Activated CD8-positive, alpha-beta memory T cell treated with anti-CD3 and anti-CD28 coated beads, Interleukin-2, amount 10 ng/mL, durations not matched to agents 7 days and 5 days (primary cell): ENCODE measurements around the gene ABTB2. TPM values are rescaled to one million over a fixed set of nuclear protein-coding genes. Genes with fewer than 3 reads are reported as not detected.

ENCODE experiments used
- ATAC-seq: fragments of 150-1000 bp; cut with Tn5 transposase; one replicate; pipeline ENCODE4 v1.10.0; 2021; ENCODE audit warnings: moderate library complexity
- CTCF ChIA-PET: fragments of 350-600 bp; sonication (Branson Sonifier 250); formaldehyde crosslinking; loops from one replicate; lab custom pipeline; 2021; ENCODE audit warnings: antibody characterized with exemption; lab: Charles Lee
- DNase-seq: peaks from one replicate; pipeline ENCODE4 v3.0.0-alpha.2; 2020
- H3K27ac Mint-ChIP-seq: one replicate; pipeline ENCODE4 v1.8.0; 2021; ENCODE audit warnings: mild to moderate bottlenecking, mixed read lengths
- H3K27me3 Mint-ChIP-seq: one replicate; pipeline ENCODE4 v1.8.0; 2021; ENCODE audit warnings: mixed read lengths
- H3K36me3 Mint-ChIP-seq: one replicate; pipeline ENCODE4 v1.8.0; 2021; ENCODE audit warnings: mild to moderate bottlenecking, mixed read lengths
- H3K4me1 Mint-ChIP-seq: one replicate; pipeline ENCODE4 v1.8.0; 2021; ENCODE audit warnings: mixed read lengths
- H3K4me3 Mint-ChIP-seq: one replicate; pipeline ENCODE4 v1.8.0; 2021; ENCODE audit warnings: mild to moderate bottlenecking, moderate library complexity, mixed read lengths
- H3K9me3 Mint-ChIP-seq: one replicate; pipeline ENCODE4 v1.8.0; 2022; ENCODE audit warnings: low read depth, mixed read lengths
- total RNA-seq, 2 experiments: library from RNA; stranded (reverse); gene quantifications; one replicate each; pipeline ENCODE4 v1.2.3, GENCODE V29; 2021

ABTB2 gene
- total RNA-seq, 2 experiments from 2014 or later: 3.8 to 16.8 TPM

GRCh38 chr11:34303028-34303570, 54.7 kb downstream of the ABTB2 start:
- no peaks in the 10 kb centered on the region for H3K36me3 Mint-ChIP-seq
- DNase-seq (no peak), ATAC-seq (no peak)
- peaks cover 6% of the 10 kb centered on the region for H3K27me3 Mint-ChIP-seq
- no peak overlapping the region for H3K27ac Mint-ChIP-seq
- H3K4me3 Mint-ChIP-seq: no peak overlapping the region
- peaks cover 18% of the 10 kb centered on the region for H3K4me1 Mint-ChIP-seq
- CTCF ChIA-PET: no interaction called here
- no peaks in the 10 kb centered on the region for H3K9me3 Mint-ChIP-seq

DNA sequence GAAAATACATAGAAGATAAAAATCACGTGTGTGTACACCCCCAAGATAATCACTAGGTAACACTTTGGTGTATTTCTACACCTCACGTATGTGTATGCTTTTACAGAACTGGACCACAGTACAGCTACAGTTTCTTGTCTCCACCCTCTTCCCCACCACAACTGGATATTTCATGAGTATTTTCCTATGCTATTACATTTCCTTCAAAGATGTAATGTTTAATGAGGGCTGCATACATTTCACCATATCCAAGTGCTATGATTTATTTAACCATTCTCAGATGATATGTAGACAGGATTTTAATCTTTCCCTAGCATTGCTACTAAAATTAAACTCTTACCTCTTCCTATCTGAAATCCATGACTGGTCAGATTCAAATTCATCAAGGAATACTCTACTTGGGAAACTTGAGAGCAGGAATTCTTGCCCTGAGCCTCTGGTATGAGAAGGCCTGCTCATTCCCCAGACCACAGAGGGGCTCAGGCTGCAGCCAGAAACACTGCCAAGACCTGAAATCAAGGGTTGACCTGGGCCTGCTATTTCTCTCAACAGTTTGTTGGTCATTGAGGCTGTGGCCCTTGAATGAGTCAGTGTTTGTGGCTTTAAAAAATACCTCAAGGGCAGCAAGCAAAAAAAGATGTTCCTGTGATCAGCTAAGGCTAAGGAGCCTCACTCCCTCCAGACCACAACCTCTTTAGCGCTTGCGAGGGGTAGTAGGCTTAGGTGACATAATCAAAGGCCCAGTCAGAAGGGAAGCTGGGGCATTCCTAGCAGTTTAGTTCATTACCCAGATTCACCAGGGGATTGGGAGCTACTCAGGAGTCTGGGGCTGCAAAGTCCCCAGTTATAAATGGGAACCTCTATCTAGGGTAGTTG, 55.5 kb downstream of the ABTB2 start:
- Mint-ChIP-seq H3K4me3 (no peak overlapping the region), H3K27ac (no peak overlapping the region), H3K36me3 (no peaks in the 10 kb centered on the region), H3K9me3 (no peaks in the 10 kb centered on the region), H3K4me1 (peaks cover 18% of the 10 kb centered on the region), H3K27me3 (peaks cover 3% of the 10 kb centered on the region)
- DNase-seq (no peak), ATAC-seq (no peak)
- CTCF ChIA-PET: no interaction called here

DNA sequence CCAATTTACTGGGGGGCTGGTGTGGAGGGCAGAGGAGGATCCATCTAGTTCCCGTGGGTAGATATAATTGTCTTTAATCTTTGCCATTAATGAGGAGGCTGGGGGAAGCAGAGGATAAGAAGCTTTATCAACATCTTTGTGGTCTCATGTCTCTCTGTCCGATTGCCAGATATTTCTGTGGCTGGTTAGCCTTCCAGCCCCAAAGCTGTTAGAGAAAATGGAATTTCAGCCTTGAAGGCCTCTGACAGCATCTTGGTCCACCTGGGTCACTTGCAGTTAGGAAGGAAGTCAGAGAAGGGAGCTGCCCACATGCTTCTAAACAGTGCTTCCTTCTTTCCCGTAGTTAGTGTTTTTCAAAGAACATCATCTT, 56.9 kb downstream of the ABTB2 start:
- ATAC-seq (no peak), DNase-seq (no peak)
- Mint-ChIP-seq H3K4me3 (no peak overlapping the region), H3K27me3 (no peaks in the 10 kb centered on the region), H3K4me1 (peaks cover 18% of the 10 kb centered on the region), H3K9me3 (no peaks in the 10 kb centered on the region), H3K27ac (no peak overlapping the region), H3K36me3 (no peaks in the 10 kb centered on the region)
- CTCF ChIA-PET: interaction anchor here (0.7 kb wide), 1 partner anchor 127 kb away, joined by 5 read pairs; no protein-coding TSS in a partner anchor

DNA sequence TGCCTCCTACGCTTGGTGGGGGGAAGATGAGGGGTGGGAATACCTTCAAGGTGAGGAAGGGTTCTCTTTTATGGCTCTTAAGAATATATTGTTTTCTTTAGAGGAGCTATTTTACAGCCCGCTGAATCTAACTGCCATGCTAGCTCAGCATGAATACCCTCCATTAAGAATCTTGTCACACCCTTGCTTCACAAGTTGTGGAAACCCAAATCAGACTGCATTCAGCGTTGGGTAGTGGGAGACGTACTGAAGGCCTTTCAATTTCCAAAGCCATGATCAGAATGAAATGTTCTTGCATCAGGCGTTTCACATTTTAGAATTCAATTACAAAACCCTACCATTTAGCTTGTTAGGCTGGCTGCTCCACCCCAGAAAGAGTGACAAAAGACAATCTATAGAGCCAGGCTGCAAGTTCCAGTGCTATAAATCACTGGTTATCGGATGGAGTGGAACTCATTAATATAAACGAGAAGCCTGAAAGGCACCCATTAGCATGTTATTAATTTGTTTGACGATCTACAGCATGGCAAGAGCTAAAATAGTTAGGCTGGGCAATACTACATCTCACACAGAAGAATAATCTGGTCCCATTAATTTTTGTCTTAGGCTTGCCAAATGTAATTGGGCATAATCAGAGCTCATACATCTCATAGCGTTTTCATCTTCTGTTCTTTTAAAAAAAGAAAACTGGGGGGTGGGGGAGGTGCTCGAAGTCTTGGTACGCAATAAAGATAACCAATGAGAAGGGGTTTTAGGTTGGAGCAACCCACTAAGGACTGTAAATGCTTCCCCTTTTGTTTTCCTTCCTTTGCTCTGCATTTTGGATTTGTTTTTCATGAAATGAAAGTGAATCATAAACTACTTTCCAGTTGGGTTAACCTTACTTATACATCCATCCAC, 57.5 kb downstream of the ABTB2 start:
- no peak overlapping the region for H3K27ac Mint-ChIP-seq
- no peak overlapping the region for H3K4me3 Mint-ChIP-seq
- peaks cover 18% of the 10 kb centered on the region for H3K4me1 Mint-ChIP-seq
- CTCF ChIA-PET: interaction anchor here (0.7 kb wide), 1 partner anchor 103 kb away, joined by 4 read pairs; no protein-coding TSS in a partner anchor
- DNase-seq (no peak), ATAC-seq (no peak)
- no peaks in the 10 kb centered on the region for H3K9me3 Mint-ChIP-seq
- no peaks in the 10 kb centered on the region for H3K36me3 Mint-ChIP-seq
- no peaks in the 10 kb centered on the region for H3K27me3 Mint-ChIP-seq

DNA sequence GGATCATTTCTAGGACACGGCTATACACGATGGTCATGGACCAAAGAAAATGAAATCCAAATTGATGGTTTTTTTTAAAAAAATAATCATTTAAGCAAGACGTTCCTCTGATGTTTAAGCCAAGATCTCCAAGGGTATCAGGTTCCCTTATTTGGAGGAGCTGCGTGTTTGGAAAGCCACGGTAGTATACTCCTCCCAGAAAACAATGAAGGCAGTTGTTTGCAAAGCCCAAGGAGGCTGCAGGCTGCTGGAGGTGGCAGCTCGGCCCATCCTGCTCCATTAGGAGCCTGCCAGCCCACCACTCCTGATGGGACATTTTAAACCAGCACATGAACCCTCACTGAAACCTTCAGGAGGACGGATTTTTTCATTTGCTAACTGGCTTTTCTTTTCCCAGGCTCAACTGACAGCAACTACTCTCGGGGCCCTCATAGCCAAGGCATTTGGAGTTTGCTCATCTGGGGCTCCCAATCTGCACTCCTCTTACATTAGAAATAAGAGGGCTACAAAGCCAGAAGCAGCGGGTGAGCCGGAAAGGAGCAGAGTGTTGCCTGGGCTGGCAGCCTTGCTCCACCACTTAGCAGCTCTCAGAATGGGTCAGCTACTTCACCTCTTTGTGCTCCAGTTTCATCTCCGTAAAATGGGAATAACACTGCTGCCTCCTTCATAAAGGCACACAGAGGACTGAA, 58.4 kb downstream of the ABTB2 start:
- Mint-ChIP-seq H3K4me3 (no peak overlapping the region), H3K9me3 (no peaks in the 10 kb centered on the region), H3K27ac (no peak overlapping the region), H3K36me3 (no peaks in the 10 kb centered on the region), H3K27me3 (no peaks in the 10 kb centered on the region), H3K4me1 (peaks cover 18% of the 10 kb centered on the region)
- no peak for DNase-seq
- no peak for ATAC-seq
- CTCF ChIA-PET: no interaction called here

GRCh38 chr11:34298871-34299270, 58.9 kb downstream of the ABTB2 start:
- Mint-ChIP-seq H3K36me3 (no peaks in the 10 kb centered on the region), H3K9me3 (no peaks in the 10 kb centered on the region), H3K4me3 (no peak overlapping the region), H3K27ac (no peak overlapping the region), H3K4me1 (peaks cover 18% of the 10 kb centered on the region), H3K27me3 (no peaks in the 10 kb centered on the region)
- no peak for DNase-seq
- ATAC-seq: no peak
- CTCF ChIA-PET: no interaction called here

DNA sequence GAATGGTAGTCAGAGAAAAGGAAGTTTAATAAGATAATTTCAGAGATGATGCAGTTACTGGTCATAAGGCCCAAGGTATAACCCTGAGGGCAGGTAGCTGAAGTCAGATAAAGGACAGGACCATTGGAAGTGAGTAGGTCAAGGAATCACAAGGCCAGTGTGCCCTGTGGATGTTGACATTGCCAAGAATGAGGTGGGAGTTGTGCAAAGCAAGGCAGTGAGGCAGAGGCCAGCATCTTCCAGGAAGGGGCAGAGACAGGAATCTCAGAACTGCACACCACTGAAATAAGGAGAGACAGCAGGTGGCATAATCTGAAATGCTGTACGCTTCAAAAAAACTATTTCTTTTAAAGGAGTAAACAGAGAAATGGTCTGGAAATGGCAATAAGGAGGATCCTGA, 61.4 kb downstream of the ABTB2 start:
- H3K36me3 Mint-ChIP-seq: no peaks in the 10 kb centered on the region
- H3K4me1 Mint-ChIP-seq: peaks cover 3% of the 10 kb centered on the region
- H3K27me3 Mint-ChIP-seq: peaks cover 5% of the 10 kb centered on the region
- H3K9me3 Mint-ChIP-seq: no peaks in the 10 kb centered on the region
- H3K27ac Mint-ChIP-seq: no peak overlapping the region
- H3K4me3 Mint-ChIP-seq: no peak overlapping the region
- ATAC-seq: no peak
- no peak for DNase-seq
- CTCF ChIA-PET: no interaction called here

DNA sequence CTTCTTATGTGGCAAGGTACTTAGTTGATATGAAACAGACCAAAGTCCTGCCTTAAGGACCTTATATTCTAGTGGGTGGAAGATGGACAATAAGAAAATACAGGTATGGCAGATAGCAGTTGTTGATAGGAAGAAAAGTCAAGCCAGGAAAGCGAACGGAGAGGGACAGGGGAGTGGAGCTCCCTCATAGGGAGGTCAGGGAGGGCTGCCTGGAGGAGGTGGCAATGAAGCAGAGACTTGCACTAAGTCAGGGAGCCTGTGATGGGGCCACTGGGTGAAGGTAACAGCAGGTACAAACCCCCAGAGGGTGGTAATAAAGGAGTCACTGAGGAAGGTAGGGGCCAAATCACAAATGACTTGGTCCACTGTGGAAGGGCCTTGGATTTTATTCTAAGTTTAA, 65.3 kb downstream of the ABTB2 start:
- no peaks in the 10 kb centered on the region for H3K9me3 Mint-ChIP-seq
- no peaks in the 10 kb centered on the region for H3K36me3 Mint-ChIP-seq
- peaks cover 5% of the 10 kb centered on the region for H3K27me3 Mint-ChIP-seq
- CTCF ChIA-PET: no interaction called here
- ATAC-seq (no peak), DNase-seq (no peak)
- no peak overlapping the region for H3K4me3 Mint-ChIP-seq
- no peak overlapping the region for H3K27ac Mint-ChIP-seq
- no peaks in the 10 kb centered on the region for H3K4me1 Mint-ChIP-seq

DNA sequence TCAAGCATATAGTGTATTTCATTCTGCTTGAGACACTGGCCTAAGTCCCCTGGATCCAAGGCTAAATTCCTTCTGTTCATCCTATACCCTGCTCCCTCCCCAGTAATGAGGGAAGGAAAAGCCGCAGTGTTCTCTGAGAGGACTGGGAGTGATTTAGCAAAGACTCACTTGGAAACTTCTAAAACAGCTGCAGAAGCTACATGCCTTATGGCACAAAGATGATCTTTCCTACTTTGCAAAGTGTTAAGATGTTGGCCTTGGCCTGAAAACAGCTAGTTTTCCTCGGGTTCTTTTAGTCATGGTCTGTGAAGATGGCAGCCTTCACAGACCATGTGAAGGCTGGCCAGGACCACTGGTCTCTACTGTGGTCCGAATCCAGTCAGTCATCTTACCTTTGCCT, 65.7 kb downstream of the ABTB2 start:
- Mint-ChIP-seq H3K27ac (no peak overlapping the region), H3K9me3 (no peaks in the 10 kb centered on the region), H3K4me3 (no peak overlapping the region), H3K36me3 (no peaks in the 10 kb centered on the region), H3K4me1 (no peaks in the 10 kb centered on the region), H3K27me3 (peaks cover 5% of the 10 kb centered on the region)
- no peak for ATAC-seq
- no peak for DNase-seq
- CTCF ChIA-PET: no interaction called here

- H3K9me3 Mint-ChIP-seq: no peaks in the 10 kb centered on the region
- ATAC-seq (no peak), DNase-seq (no peak)
- H3K27ac Mint-ChIP-seq: no peak overlapping the region
- peaks cover 8% of the 10 kb centered on the region for H3K27me3 Mint-ChIP-seq
- H3K36me3 Mint-ChIP-seq: no peaks in the 10 kb centered on the region
- H3K4me3 Mint-ChIP-seq: no peak overlapping the region
- no peaks in the 10 kb centered on the region for H3K4me1 Mint-ChIP-seq
- CTCF ChIA-PET: interaction anchor here (0.6 kb wide), 1 partner anchor 26 kb away, joined by 3 read pairs; no protein-coding TSS in a partner anchor
Measured at GRCh38 chr11:34290926-34291325, 66.9 kb downstream of the ABTB2 start.

GRCh38 chr11:34288492-34288891, 69.3 kb downstream of the ABTB2 start:
- CTCF ChIA-PET: no interaction called here

DNA sequence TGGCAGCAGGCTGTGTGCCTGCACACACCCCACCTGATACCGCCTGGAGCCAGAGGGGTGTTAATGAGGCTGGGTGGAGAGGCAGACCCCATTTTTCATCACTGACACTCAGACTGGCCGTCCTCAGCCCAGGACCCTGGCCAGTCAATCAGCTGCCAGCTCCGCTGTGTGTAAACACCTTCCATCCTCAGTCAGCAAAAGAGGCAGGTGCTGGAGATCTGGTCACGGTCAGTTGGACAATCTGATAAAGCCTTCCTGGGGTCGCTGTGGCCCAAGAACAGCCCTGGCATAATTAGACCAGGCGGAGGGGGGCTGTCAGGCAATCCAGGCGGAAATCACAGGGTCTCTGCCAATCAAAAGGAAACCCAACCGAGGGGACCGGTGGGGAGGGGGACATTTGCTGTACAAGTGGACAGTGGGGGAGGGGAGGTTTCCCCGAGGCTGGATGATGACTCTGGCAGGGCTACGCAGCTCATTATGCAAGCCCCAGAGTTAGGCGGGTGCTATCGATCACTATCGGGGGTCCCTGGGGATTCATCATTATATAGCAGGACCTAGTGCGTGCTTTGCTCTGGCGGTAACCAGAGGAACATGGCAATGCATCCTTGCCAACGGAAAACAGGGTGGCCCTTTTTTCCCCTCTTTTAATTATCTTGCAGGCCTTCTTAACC, 72.9 kb downstream of the ABTB2 start:
- peaks cover 3% of the 10 kb centered on the region for H3K27me3 Mint-ChIP-seq
- DNase-seq (no peak), ATAC-seq (no peak)
- no peaks in the 10 kb centered on the region for H3K9me3 Mint-ChIP-seq
- CTCF ChIA-PET: no interaction called here
- no peaks in the 10 kb centered on the region for H3K36me3 Mint-ChIP-seq
- H3K27ac Mint-ChIP-seq: no peak overlapping the region
- H3K4me3 Mint-ChIP-seq: no peak overlapping the region
- no peaks in the 10 kb centered on the region for H3K4me1 Mint-ChIP-seq

More at GRCh38 chr11:34288492-34288891, 69.3 kb downstream of the ABTB2 start:
- Mint-ChIP-seq H3K4me3 (no peak overlapping the region), H3K27ac (no peak overlapping the region), H3K9me3 (no peaks in the 10 kb centered on the region), H3K36me3 (no peaks in the 10 kb centered on the region), H3K27me3 (peaks cover 8% of the 10 kb centered on the region), H3K4me1 (no peaks in the 10 kb centered on the region)
- no peak for DNase-seq
- ATAC-seq: no peak
